Endometrial microvascular endothelial cells (primary cell): ENCODE data around the gene TMEM147. TPM values are rescaled to one million over a fixed set of nuclear protein-coding genes. Genes with fewer than 3 reads are reported as not detected.

Source experiments
- in situ Hi-C: cut with HindIII; loops from 2 replicates; pipeline ENCODE4 v1.10.0; 2017; ENCODE audit warnings: low sequenced_read_pairs, low pct_unique_long_range_greater_than_20kb; ENCODE audit errors: inconsistent ontology term
- total RNA-seq: library from RNA; depleted of rRNA; stranded (reverse); fragments of >200 nt; gene quantifications from one replicate; pipeline ENCODE4 v1.2.3, GENCODE V29; 2015; ENCODE audit errors: inconsistent ontology term

Gene TMEM147
- total RNA-seq, 1 donor from 2014 or later: 87.1 TPM

DNA sequence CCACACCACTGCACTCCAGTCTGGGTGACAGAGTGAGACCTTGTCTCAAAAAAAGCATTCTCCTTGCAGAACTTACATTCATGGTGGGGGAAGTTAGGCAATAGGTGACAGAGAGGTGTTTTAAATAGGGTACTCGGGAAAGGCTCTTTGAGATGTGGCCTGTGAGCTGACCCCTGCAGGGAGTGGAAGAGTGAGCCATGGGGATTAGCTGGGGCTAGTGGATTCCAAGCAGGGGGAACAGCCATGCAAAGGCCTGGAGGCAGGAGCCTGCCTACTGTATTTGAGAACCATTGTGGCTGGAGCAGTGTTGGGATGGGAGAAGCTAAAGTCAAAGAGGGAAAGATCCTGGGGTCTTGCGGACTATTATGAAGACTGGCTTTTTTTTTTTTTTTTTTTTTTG, 28.1 kb upstream of the TMEM147 start:
- in situ Hi-C loops: no loop called here

DNA sequence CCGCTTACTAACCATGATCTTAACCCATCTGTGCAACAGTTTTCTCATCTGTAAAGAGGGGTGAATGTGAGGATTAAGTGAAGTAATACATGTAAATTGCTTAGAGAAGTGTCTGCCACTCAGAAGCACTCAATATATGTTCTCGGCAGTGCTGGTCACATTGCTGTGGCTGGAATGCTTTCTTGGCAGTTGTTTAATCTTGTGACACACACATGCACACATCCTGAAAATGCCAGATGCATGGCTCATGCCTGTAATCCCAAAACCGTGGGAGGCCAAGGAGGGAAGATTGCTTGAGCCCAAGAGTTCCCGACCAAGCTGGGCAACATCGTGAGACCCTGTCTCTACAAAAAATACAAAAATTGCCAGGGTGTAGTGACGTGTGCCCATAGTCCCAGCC, 27.1 kb upstream of the TMEM147 start:
- in situ Hi-C loops: no loop called here

DNA sequence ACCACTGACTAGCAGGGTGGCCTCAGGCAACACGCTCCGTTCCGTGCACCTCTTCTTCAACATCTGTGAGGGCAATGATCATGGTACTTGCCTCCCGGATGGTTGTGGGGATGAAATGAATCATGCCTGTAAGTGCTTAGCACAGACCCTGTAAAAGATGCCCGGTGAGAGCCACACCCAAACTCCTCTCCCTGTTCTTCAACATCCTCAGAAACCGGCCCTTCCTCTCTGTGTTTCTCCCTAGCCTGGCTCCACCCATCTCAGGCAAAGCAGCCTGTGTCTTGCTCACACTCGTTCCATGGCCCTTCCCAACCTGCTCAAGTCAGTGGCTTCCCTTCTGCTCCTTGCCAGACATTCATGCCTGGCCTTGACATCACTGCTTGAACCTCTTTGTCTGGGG, 26.1 kb upstream of the TMEM147 start:
- in situ Hi-C loops: no loop called here

DNA sequence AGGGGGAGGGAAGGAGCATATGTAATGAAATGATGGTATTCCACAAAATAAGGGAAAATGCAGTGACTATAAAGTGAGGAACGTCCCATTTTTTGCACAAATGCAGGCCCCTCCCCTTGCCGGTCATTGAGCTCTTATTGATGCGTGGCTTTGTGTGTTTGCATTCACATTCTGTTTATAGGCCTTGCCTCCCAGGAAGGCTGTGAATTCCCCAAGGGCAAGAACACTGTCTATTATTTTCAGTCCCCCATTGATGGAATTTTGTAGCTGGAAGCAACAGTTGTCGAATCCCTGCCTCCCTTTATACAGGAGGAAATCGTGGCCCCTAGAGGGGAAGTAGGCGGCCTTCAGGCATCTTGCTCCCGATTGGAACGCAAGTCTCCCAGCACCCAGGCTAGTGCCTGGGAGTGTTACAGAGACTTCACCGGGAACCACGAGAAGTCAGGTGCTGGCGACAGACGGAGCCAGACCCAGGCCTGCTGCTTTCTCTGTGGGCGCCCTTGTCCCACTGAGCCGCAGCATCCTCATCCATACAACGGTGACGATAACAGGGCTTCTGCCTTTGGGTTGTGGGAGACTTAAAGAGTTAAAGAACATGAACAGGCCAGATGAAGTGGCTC, 24.2 kb upstream of the TMEM147 start:
- in situ Hi-C loops: no loop called here

GRCh38 chr19:35522745-35523327, 22.6 kb upstream of the TMEM147 start:
- in situ Hi-C loops: no loop called here

DNA sequence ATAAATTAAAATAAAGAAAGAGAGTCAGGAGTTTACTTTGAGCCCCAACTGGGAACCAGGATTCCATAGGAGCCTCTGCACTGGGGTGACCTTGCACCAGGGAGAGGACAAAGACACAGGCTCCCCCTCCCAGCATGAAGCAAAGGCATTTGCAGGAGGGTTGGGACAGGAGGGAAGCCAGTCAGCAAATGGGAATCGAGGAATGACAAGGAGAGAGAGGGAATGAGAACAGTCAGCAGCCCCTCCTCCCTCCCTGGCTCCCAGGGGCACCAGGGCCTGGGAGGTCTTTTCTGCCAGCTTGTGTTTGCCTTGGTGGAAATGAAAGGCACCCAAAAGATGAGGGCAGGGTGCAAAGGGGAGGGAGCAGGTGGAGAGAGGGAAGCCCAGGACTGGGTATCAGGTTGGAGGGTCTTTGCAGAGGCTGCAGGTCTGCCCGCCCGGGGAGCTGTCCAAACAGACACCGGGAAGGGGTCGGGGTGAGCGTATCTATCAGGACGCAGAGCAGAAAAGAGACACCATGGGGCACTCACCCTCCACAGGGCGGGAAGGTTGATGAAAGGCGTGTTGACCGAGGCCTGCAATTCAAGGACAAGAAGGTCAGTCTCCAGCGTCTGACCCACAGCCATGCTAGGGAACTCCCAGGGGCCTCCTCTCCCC, 21.1 kb upstream of the TMEM147 start:
- in situ Hi-C loops: no loop called here

GRCh38 chr19:35525873-35526272, 19.6 kb upstream of the TMEM147 start:
- in situ Hi-C loops: no loop called here

- in situ Hi-C loops: no loop called here
These were observed 17.0 kb upstream of the TMEM147 start, which contains the start of gene SBSN for GRCh38 chr19:35528218-35529038. Gene SBSN, minus strand, starts transcription at chr19:35528311. Its CDS starts 30 bp downstream, at chr19:35528281.

DNA sequence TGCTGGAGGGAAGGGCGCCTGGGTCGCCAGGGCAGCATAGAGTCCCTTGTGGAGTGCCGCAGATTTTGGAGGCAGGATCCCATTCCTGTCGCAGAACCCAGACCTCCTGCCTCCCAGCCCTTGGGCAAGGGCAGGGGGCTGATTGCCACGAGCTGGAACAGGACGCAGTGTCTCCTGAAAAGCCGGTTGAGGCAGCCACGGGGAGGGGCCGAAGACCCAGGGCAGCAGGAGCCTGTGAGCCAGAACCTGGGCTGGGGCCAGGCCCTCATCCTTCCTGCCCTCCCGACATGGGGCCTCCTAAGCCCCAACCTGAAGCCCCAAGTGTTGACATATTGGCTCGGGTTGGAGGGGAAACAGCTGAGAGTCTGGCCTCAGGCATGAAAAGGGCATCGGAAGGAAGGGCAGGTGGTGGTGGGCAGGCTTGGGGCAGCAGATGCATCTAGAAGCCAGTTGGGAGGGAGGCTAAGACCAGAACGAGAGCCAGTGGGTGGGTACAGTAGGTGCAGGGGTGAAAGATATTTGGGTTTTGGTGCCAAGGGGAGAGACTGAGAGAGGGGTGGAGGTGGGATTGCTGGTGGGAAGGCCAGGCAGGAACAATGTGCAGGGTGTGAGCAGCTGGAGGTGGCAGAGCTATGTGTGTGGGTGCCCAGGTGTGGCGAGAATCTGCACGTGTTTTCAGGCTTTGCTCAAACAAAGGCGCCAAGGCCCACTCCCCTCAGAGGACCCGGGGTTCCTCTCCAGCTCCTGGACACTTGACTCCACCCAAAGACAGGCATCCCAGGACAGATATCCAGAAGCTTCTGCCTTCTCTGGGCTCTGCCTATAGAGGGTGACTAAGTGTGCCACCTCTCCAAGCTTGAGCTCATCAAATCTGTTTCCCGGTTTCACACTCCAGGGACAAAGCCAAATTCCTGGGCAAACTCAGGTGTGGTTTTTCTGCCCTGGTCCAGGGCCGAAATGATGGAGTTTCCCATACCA, 15.9 kb upstream of the TMEM147 start:
- in situ Hi-C loops: no loop called here

- in situ Hi-C loops: no loop called here
These were observed 14.1 kb upstream of the TMEM147 start for GRCh38 chr19:35531291-35531690.

GRCh38 chr19:35533201-35533821, 12.1 kb upstream of the TMEM147 start, which contains the start of gene GAPDHS:
Gene GAPDHS, plus strand, starts transcription at chr19:35533456. Its CDS starts 72 bp downstream, at chr19:35533528.
- in situ Hi-C loops: no loop called here

GRCh38 chr19:35533822-35534392, 11.5 kb upstream of the TMEM147 start:
- in situ Hi-C loops: no loop called here

DNA sequence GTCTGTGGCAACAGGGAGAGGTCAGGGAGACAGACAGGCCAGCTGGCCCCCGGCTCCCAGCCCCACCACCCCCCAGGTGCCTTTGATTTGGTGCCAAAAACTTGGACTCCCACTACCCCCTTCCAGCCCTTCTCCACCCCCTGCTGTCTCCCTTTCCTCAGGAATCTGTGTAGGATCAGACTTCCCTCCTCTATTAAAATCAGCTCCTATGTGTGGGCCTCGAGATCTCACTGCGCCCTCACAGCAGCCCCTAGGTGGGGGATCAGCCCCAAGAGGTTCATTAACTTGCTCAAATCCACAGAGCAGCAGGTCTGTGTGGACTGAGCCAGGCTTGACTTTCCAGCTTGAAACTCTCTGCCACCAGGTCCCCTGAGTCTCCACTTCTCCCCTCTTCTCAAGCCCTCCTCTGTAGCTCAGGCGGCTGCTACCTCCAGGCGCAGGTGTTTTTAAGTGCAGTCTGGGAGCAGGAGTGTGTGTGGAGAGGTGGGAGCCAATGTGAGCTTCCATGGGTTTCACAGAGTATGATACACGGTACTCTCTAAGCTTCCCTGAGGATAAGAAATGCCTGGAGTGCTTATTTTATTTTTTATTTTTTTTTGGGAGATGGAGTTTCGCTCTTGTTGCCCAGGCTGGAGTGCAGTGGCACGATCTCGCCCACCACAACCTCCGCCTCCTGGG, 10.5 kb upstream of the TMEM147 start:
- in situ Hi-C loops: no loop called here

DNA sequence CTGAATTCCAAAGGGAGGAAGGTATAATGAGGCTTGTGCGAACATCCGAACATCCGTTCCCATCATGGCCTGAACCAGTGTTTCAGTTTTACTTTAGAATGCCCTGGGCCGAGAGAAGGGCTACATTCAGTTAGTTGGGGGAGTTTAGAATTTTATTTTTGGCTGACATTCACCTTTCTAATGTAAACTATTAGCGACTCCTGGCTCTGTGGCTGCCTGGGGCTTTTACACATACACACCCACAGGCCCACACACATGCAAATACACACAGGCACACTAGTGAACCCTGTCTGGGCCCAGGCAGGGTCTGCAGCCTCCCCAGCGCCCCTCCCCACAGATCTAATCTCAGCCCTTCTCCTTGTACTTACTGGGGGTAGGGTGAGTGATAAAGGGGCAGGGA, 6.1 kb upstream of the TMEM147 start:
- in situ Hi-C loops: no loop called here

GRCh38 chr19:35539850-35540249, 5.6 kb upstream of the TMEM147 start:
- in situ Hi-C loops: no loop called here

DNA sequence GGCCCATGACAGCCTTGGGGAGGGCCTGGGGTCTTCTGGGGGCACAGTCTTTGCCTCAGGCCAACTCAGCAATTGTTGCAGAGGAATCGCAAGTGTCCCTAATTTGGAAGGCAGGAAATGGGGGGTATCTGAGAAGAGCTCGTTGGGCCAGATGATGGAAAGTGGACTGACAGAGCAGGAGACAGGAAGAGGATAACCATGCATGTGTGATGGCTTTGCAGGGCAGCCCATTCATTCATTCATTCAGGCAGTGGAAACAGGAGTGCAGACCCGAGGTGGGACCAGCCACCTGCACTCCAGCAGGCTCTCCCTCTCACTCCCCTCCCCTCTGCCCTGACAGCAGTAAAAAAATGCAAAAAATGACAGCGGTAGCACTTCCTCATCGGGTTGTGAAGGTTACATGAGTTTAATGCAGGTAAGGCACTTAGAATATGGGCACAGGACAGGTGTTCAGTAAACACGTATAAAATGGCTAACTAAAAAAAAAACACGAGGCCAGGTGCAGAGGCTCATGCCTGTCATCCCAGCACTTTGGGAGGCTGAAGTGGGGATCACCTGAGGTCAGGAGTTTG, 5.0 kb upstream of the TMEM147 start:
- in situ Hi-C loops: no loop called here

DNA sequence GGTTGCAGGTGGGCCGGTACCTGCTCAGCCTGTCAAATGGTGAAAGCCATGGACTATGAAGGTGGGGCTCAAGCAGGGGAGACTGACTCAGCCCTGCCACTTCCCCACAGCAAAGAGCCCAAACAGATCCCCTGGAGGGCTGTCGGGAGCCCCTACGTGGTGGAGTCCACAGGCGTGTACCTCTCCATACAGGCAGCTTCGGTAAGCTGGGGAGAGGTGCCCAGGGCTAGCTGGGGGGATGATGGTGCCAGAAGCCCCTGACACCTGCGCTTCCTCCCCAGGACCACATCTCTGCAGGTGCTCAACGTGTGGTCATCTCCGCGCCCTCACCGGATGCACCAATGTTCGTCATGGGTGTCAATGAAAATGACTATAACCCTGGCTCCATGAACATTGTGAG, 3.2 kb upstream of the TMEM147 start:
- in situ Hi-C loops: no loop called here
